Skeletal muscle tissue (tissue), 4 donors: ENCODE measurements around the gene PDIA2. TPM values are rescaled to one million over a fixed set of nuclear protein-coding genes. Genes with fewer than 3 reads are reported as not detected.

Experiments used
- H3K27ac ChIP-seq: one replicate; pipeline ENCODE4 v1.7.0; 2013; ENCODE audit warnings: mild to moderate bottlenecking, low read depth, low read length, inconsistent platforms
- H3K27me3 ChIP-seq, 3 donors: one replicate each; pipeline ENCODE4 v1.7.0; 2013; ENCODE audit warnings: low read length in 3 of 3; ENCODE audit not compliant: control insufficient read depth in 3 of 3, insufficient read depth in 3 of 3
- H3K36me3 ChIP-seq, 3 donors: one replicate each; pipeline ENCODE4 v1.7.0; 2013; ENCODE audit warnings: low read length in 3 of 3; ENCODE audit not compliant: control insufficient read depth in 3 of 3, insufficient read depth in 3 of 3
- H3K4me1 ChIP-seq, 3 donors: one replicate each; pipeline ENCODE4 v1.7.0; 2013; ENCODE audit warnings: low read length in 3 of 3, mild to moderate bottlenecking in 3 of 3; ENCODE audit not compliant: control insufficient read depth in 3 of 3, insufficient read depth in 3 of 3
- H3K4me3 ChIP-seq, 3 donors: one replicate each; pipeline ENCODE4 v1.7.0; 2013; ENCODE audit warnings: low read length in 3 of 3
- H3K9ac ChIP-seq, 3 donors: one replicate each; pipeline ENCODE4 v1.7.0; 2013; ENCODE audit warnings: low read length in 3 of 3, mild to moderate bottlenecking in 3 of 3, moderate library complexity in 2 of 3, low read depth in 1 of 3
- H3K9me3 ChIP-seq, 3 donors: one replicate each; pipeline ENCODE4 v1.7.0; 2013; ENCODE audit warnings: low read length in 3 of 3; ENCODE audit not compliant: control insufficient read depth in 3 of 3
- total RNA-seq: library from RNA; depleted of rRNA; stranded (reverse); fragments of >200 nt; gene quantifications from one replicate; pipeline ENCODE4 v1.2.3, GENCODE V29; 2014
- donor health status: Osteomylitis.

Gene PDIA2
- total RNA-seq, 1 donor from 2014 or later = under 0.01 TPM

GRCh38 chr16:269061-269796 lies 13.7 kb upstream of the PDIA2 start:
- H3K9ac ChIP-seq = no peak overlapping the region
- no peaks in the 10 kb centered on the region for H3K9me3 ChIP-seq
- H3K27ac ChIP-seq = no peak overlapping the region
- peaks cover 5 to 10% (median 8%) of the 10 kb centered on the region in 3 donors for H3K27me3 ChIP-seq
- no peak overlapping the region for H3K4me3 ChIP-seq
- H3K4me1 ChIP-seq = peaks cover 3 to 9% (median 8%) of the 10 kb centered on the region in 3 donors
- peaks cover 10 to 18% (median 11%) of the 10 kb centered on the region in 3 donors for H3K36me3 ChIP-seq

GRCh38 chr16:270381-271255 lies 12.3 kb upstream of the PDIA2 start:
- H3K9me3 ChIP-seq = no peaks in the 10 kb centered on the region
- H3K27me3 ChIP-seq = peaks cover 16 to 19% (median 18%) of the 10 kb centered on the region in 3 donors
- H3K27ac ChIP-seq = no peak overlapping the region
- no peak overlapping the region for H3K9ac ChIP-seq
- peaks cover 7 to 11% (median 11%) of the 10 kb centered on the region in 3 donors for H3K4me1 ChIP-seq
- H3K36me3 ChIP-seq = peaks cover 0 to 7% (median 0%) of the 10 kb centered on the region in 3 donors
- no peak overlapping the region for H3K4me3 ChIP-seq

GRCh38 chr16:272633-273546 lies 10.1 kb upstream of the PDIA2 start:
- H3K4me3 ChIP-seq = no peak overlapping the region
- H3K9me3 ChIP-seq = no peaks in the 10 kb centered on the region
- H3K36me3 ChIP-seq = no peaks in the 10 kb centered on the region
- H3K9ac ChIP-seq = no peak overlapping the region
- no peak overlapping the region for H3K27ac ChIP-seq
- H3K4me1 ChIP-seq = peaks cover 6 to 10% (median 8%) of the 10 kb centered on the region in 3 donors
- peaks cover 22 to 25% (median 24%) of the 10 kb centered on the region in 3 donors for H3K27me3 ChIP-seq

GRCh38 chr16:273547-274421 lies 9.2 kb upstream of the PDIA2 start:
- H3K9me3 ChIP-seq = no peaks in the 10 kb centered on the region
- peaks cover 8 to 10% (median 8%) of the 10 kb centered on the region in 3 donors for H3K4me1 ChIP-seq
- H3K4me3 ChIP-seq = no peak overlapping the region
- H3K36me3 ChIP-seq = no peaks in the 10 kb centered on the region
- H3K27ac ChIP-seq = no peak overlapping the region
- peaks cover 24 to 25% (median 25%) of the 10 kb centered on the region in 3 donors for H3K27me3 ChIP-seq
- no peak overlapping the region for H3K9ac ChIP-seq

- Histone ChIP-seq H3K27me3 (peaks cover 24 to 29% (median 29%) of the 10 kb centered on the region in 3 donors), H3K36me3 (no peaks in the 10 kb centered on the region), H3K9me3 (no peaks in the 10 kb centered on the region), H3K9ac (peak overlapping the region in 2 of 3 donors; percentile 14 to 50), H3K27ac (no peak overlapping the region), H3K4me1 (peaks cover 10 to 12% (median 11%) of the 10 kb centered on the region in 3 donors), H3K4me3 (peak overlapping the region; percentile 43 to 68 (median 52))
These were observed 7.8 kb upstream of the PDIA2 start for GRCh38 chr16:275041-275641.

GRCh38 chr16:275786-276232 lies 7.2 kb upstream of the PDIA2 start, which contains the start of gene RGS11:
RGS11 (minus strand) TSS chr16:275944; CDS start chr16:275911, 33 bp downstream.
- no peaks in the 10 kb centered on the region for H3K36me3 ChIP-seq
- H3K4me1 ChIP-seq = peaks cover 10 to 14% (median 11%) of the 10 kb centered on the region in 3 donors
- H3K4me3 ChIP-seq = peak within 1 kb of the TSS; percentile 43 to 68 (median 52)
- peak within 1 kb of the TSS in 2 of 3 donors; percentile 14 to 50 for H3K9ac ChIP-seq
- peaks cover 21 to 31% (median 29%) of the 10 kb centered on the region in 3 donors for H3K27me3 ChIP-seq
- H3K9me3 ChIP-seq = no peaks in the 10 kb centered on the region
- H3K27ac ChIP-seq = no peak within 1 kb of the TSS

- H3K36me3 ChIP-seq = no peaks in the 10 kb centered on the region
- no peak overlapping the region for H3K27ac ChIP-seq
- H3K27me3 ChIP-seq = peaks cover 25 to 38% (median 36%) of the 10 kb centered on the region in 3 donors
- H3K4me3 ChIP-seq = no peak overlapping the region
- peaks cover 10 to 16% (median 11%) of the 10 kb centered on the region in 3 donors for H3K4me1 ChIP-seq
- no peaks in the 10 kb centered on the region for H3K9me3 ChIP-seq
- H3K9ac ChIP-seq = peak overlapping the region in 1 of 3 donors; percentile 3
These were observed 6.4 kb upstream of the PDIA2 start for GRCh38 chr16:276426-277077.

GRCh38 chr16:278863-279366 lies 4.0 kb upstream of the PDIA2 start:
- Histone ChIP-seq H3K36me3 (no peaks in the 10 kb centered on the region), H3K9me3 (no peaks in the 10 kb centered on the region), H3K9ac (no peak overlapping the region), H3K27ac (no peak overlapping the region), H3K4me3 (no peak overlapping the region), H3K27me3 (peaks cover 24 to 36% (median 31%) of the 10 kb centered on the region in 3 donors), H3K4me1 (peaks cover 10 to 16% (median 11%) of the 10 kb centered on the region in 3 donors)
